GM19395 (cell line): ENCODE results near the gene KANK2.
"Not testable (repeated sequence)": the region's sequence is repeated elsewhere in the genome, so short reads cannot be mapped to it uniquely, and the experiment has no call there.

Experiments
- ATAC-seq: cut with Tn5 transposase; IDR thresholded peaks from one replicate; pipeline ENCODE4 v1.9.1; 2021; ENCODE audit warnings: mild to moderate bottlenecking, moderate library complexity; ENCODE audit not compliant: unreplicated experiment

The KANK2 gene

GRCh38 chr19:11142528-11143171, 54.7 kb downstream of the KANK2 start:
- ATAC-seq, result no peak

- no peak for ATAC-seq
Measured at GRCh38 chr19:11141937-11142527, 55.3 kb downstream of the KANK2 start.

GRCh38 chr19:11140896-11141295, 56.4 kb downstream of the KANK2 start:
- no peak for ATAC-seq

GRCh38 chr19:11140023-11140538, 57.3 kb downstream of the KANK2 start:
- ATAC-seq, result not testable (repeated sequence)

GRCh38 chr19:11138601-11139300, 58.6 kb downstream of the KANK2 start:
- ATAC-seq, result no peak

- no peak for ATAC-seq
Measured at GRCh38 chr19:11137542-11138384, 59.6 kb downstream of the KANK2 start.

GRCh38 chr19:11136400-11137101, 60.8 kb downstream of the KANK2 start:
- ATAC-seq, result no peak

- no peak for ATAC-seq
Measured at GRCh38 chr19:11131471-11131870, 65.9 kb downstream of the KANK2 start.

- no peak for ATAC-seq
Measured at GRCh38 chr19:11130824-11131455, 66.4 kb downstream of the KANK2 start.

GRCh38 chr19:11127905-11128304, 69.4 kb downstream of the KANK2 start:
- no peak for ATAC-seq

GRCh38 chr19:11125994-11126685, 71.2 kb downstream of the KANK2 start:
- no peak for ATAC-seq

GRCh38 chr19:11124157-11124556, 73.2 kb downstream of the KANK2 start:
- not testable (repeated sequence) for ATAC-seq

GRCh38 chr19:11123114-11123513, 74.2 kb downstream of the KANK2 start:
- ATAC-seq, result no peak

- ATAC-seq, result not testable (repeated sequence)
Measured at GRCh38 chr19:11121963-11122362, 75.4 kb downstream of the KANK2 start.

- ATAC-seq, result no peak
Measured at GRCh38 chr19:11116507-11116906, 80.8 kb downstream of the KANK2 start.

- ATAC-seq, result no peak
Measured at GRCh38 chr19:11115895-11116446, 81.4 kb downstream of the KANK2 start.

GRCh38 chr19:11115042-11115441, 82.3 kb downstream of the KANK2 start:
- no peak for ATAC-seq
